ENCODE results near the gene MAP1LC3B.

Gene MAP1LC3B

GRCh38 chr16:87409781-87410180 is 17.6 kb downstream of the MAP1LC3B start:
- H2AFZ ChIP-seq (ENCODE audit: low read length): no peak overlapping the region
- H3F3A ChIP-seq (ENCODE audit: low read depth): no peaks in the 10 kb centered on the region
- H4K20me1 ChIP-seq (ENCODE audit: insufficient read depth, low read length, poor library complexity, severe bottlenecking): no peaks in the 10 kb centered on the region
- H3K36me3 ChIP-seq (ENCODE audit: insufficient read depth, low read length): no peaks in the 10 kb centered on the region; the same call in 1 of the 2 replicates
- H3K4me3 ChIP-seq (ENCODE audit: low read length, poor library complexity, severe bottlenecking): no peak overlapping the region
- no peaks in the 10 kb centered on the region for H3K9me3 ChIP-seq (ENCODE audit: insufficient read depth, low read depth, low read length)
- H3K9ac ChIP-seq (ENCODE audit: low read depth, low read length, poor library complexity, severe bottlenecking): no peak overlapping the region
- H3K9me2 ChIP-seq (replicated peaks; ENCODE audit: low read depth, low read length): no peaks in the 10 kb centered on the region
- no peaks in the 10 kb centered on the region for H3K4me1 ChIP-seq (ENCODE audit: insufficient read depth, low read length, poor library complexity, severe bottlenecking)
- H3K79me2 ChIP-seq (ENCODE audit: insufficient read depth, low read length): no peaks in the 10 kb centered on the region
- no peaks in the 10 kb centered on the region for H3K27me3 ChIP-seq (ENCODE audit: insufficient read depth, low read length, poor library complexity, severe bottlenecking)
- H3K4me2 ChIP-seq (ENCODE audit: low read depth, low read length, poor library complexity, severe bottlenecking): no peak overlapping the region
- no peak for TF ChIP-seq EZH2phosphoT487 (IDR thresholded peaks at IDR 0.05; ENCODE audit: borderline replicate concordance)
- TF ChIP-seq CTCF (conservative IDR thresholded peaks at IDR 0.05; ENCODE audit: low read length): no peak

- H3K79me2 ChIP-seq (ENCODE audit: insufficient read depth, low read length): no peaks in the 10 kb centered on the region
- H3K9me3 ChIP-seq (ENCODE audit: insufficient read depth, low read depth, low read length): no peaks in the 10 kb centered on the region
- H3K9ac ChIP-seq (ENCODE audit: low read depth, low read length, poor library complexity, severe bottlenecking): no peak overlapping the region
- no peaks in the 10 kb centered on the region for H4K20me1 ChIP-seq (ENCODE audit: insufficient read depth, low read length, poor library complexity, severe bottlenecking)
- H3K4me2 ChIP-seq (ENCODE audit: low read depth, low read length, poor library complexity, severe bottlenecking): no peak overlapping the region
- H3K9me2 ChIP-seq (replicated peaks; ENCODE audit: low read depth, low read length): no peaks in the 10 kb centered on the region
- H3K4me3 ChIP-seq (ENCODE audit: low read length, poor library complexity, severe bottlenecking): no peak overlapping the region
- H3K36me3 ChIP-seq (ENCODE audit: insufficient read depth, low read length): no peaks in the 10 kb centered on the region
- no peaks in the 10 kb centered on the region for H3K27me3 ChIP-seq (ENCODE audit: insufficient read depth, low read length, poor library complexity, severe bottlenecking)
- H3F3A ChIP-seq (ENCODE audit: low read depth): no peaks in the 10 kb centered on the region
- TF ChIP-seq CTCF (conservative IDR thresholded peaks at IDR 0.05; ENCODE audit: low read length): no peak
- TF ChIP-seq EZH2phosphoT487 (IDR thresholded peaks at IDR 0.05; ENCODE audit: borderline replicate concordance): no peak
- no peaks in the 10 kb centered on the region for H3K4me1 ChIP-seq (ENCODE audit: insufficient read depth, low read length, poor library complexity, severe bottlenecking)
- H2AFZ ChIP-seq (ENCODE audit: low read length): no peak overlapping the region
Measured at GRCh38 chr16:87410530-87410929, 18.4 kb downstream of the MAP1LC3B start.

- H3K27me3 ChIP-seq (ENCODE audit: insufficient read depth, low read length, poor library complexity, severe bottlenecking): no peaks in the 10 kb centered on the region
- no peaks in the 10 kb centered on the region for H3K36me3 ChIP-seq (ENCODE audit: insufficient read depth, low read length)
- H2AFZ ChIP-seq (ENCODE audit: low read length): no peak overlapping the region
- no peaks in the 10 kb centered on the region for H3K4me1 ChIP-seq (ENCODE audit: insufficient read depth, low read length, poor library complexity, severe bottlenecking)
- H3K4me3 ChIP-seq (ENCODE audit: low read length, poor library complexity, severe bottlenecking): no peak overlapping the region
- H3F3A ChIP-seq (ENCODE audit: low read depth): no peaks in the 10 kb centered on the region
- TF ChIP-seq EZH2phosphoT487 (IDR thresholded peaks at IDR 0.05; ENCODE audit: borderline replicate concordance) (no peak), CTCF (conservative IDR thresholded peaks at IDR 0.05; ENCODE audit: low read length) (no peak)
- no peaks in the 10 kb centered on the region for H4K20me1 ChIP-seq (ENCODE audit: insufficient read depth, low read length, poor library complexity, severe bottlenecking)
- no peaks in the 10 kb centered on the region for H3K9me2 ChIP-seq (replicated peaks; ENCODE audit: low read depth, low read length)
- H3K9me3 ChIP-seq (ENCODE audit: insufficient read depth, low read depth, low read length): no peaks in the 10 kb centered on the region
- H3K79me2 ChIP-seq (ENCODE audit: insufficient read depth, low read length): no peaks in the 10 kb centered on the region
- H3K9ac ChIP-seq (ENCODE audit: low read depth, low read length, poor library complexity, severe bottlenecking): no peak overlapping the region
- H3K4me2 ChIP-seq (ENCODE audit: low read depth, low read length, poor library complexity, severe bottlenecking): no peak overlapping the region
Measured at GRCh38 chr16:87410968-87411367, 18.8 kb downstream of the MAP1LC3B start.

All from Loucy (cell line).